Renal pelvis (tissue), 4 donors: ENCODE results near the gene EYA2. TPM values are rescaled to one million over a fixed set of nuclear protein-coding genes. Genes with fewer than 3 reads are reported as not detected.

Experiments used
- DNase-seq: peaks from one replicate; pipeline ENCODE4 v3.0.0-alpha.2; 2013
- polyA plus RNA-seq, 3 donors: library from polyadenylated mRNA; unstranded; fragments of 120-200 nt; gene quantifications; one replicate each; pipeline ENCODE4 v1.2.1, GENCODE V29; 2013; ENCODE audit not compliant: insufficient read length in 3 of 3

EYA2 gene
- polyA plus RNA-seq, 3 donors = 0.53 to 0.81 (median 0.78) TPM

DNA sequence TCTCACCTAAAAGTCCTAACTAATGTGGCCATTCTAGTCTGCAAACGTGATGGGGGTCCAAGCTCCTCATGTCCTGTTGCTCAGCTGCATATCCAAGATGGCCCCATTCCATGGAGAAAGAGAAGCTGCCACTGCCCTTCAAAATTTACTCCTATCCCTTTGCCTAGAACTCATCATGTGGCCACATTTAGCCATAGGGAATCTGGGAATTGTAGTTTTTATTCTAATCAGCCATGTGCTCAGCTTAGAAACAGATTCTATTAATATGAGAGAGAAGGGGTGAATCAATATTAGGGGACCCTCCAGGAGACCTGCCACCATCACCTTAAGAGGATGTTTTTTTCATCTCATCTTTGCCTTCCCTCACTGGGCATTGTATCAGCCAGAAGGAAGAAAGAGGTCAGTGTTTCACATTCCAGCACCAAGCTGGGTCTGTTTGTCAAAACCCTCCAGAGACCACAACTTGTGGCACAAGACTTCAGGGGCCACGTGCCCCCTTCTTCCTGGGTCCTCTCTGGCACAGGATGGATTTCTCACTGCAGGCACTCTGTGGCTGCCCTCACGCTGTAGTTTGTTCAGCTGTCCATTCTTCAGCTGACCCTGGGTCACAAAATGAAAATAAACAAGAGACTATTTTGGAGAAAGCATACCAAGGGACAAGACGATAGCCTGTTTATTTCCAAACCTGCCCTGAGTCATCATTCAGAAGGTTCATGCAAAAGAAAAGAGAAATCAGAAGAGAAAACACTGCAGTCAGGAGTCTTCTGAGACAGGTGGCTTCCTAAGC is 172.0 kb downstream of the EYA2 start:
- DNase-seq = no peak

GRCh38 chr20:47067776-47068175 is 173.1 kb downstream of the EYA2 start:
- no peak for DNase-seq

GRCh38 chr20:47070176-47070575 is 175.5 kb downstream of the EYA2 start:
- DNase-seq = no peak

GRCh38 chr20:47071646-47072185 is 177.1 kb downstream of the EYA2 start:
- no peak for DNase-seq

- DNase-seq = no peak
Measured at GRCh38 chr20:47073766-47074475, 179.3 kb downstream of the EYA2 start.

DNA sequence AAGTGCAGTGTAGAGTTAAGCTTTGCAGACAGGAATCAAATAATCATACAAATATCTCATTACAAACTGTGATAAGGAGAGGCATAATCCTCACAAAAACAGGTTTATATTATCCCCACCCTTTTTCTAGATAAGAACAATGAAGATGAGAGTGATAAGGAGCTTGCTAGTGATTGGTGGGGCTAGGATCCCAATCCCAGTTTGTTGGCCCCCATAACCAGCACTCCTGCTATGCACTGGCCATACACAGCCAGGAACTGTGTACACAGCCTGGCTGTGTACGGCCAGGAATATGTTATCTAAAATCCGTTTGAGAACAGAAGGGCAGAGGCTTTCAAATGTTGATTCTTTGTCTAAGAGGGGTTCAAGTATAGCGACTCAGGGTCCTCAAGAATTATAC is 180.6 kb downstream of the EYA2 start:
- DNase-seq = no peak

GRCh38 chr20:47079047-47079446 is 184.4 kb downstream of the EYA2 start:
- DNase-seq = no peak

- no peak for DNase-seq
Measured at GRCh38 chr20:47080365-47080764, 185.7 kb downstream of the EYA2 start.

DNA sequence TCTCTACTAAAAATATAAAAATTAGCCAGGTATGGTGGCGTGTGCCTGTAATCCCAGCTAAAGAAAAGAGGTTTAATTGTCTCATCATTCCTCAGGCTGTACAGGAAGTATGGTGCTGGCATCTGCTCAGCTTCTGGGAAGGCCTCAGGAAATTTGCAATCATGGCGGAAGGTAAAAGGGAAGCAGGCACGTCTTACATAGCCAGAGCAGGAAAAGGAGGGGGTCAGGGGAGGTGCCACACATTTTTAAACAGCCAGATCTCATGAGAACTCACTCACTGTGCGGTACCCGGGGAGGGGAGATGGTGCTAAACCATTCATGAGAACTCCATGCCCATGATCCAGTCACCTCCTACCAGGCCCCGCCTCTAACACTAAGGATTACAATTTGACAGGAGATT is 191.7 kb downstream of the EYA2 start:
- no peak for DNase-seq

GRCh38 chr20:47088335-47088734 is 193.7 kb downstream of the EYA2 start:
- no peak for DNase-seq

- DNase-seq = no peak
Measured at GRCh38 chr20:47089151-47089550, 194.5 kb downstream of the EYA2 start.

GRCh38 chr20:47090835-47091234 is 196.2 kb downstream of the EYA2 start:
- no peak for DNase-seq

GRCh38 chr20:47093320-47093966 is 198.8 kb downstream of the EYA2 start:
- no peak for DNase-seq

DNA sequence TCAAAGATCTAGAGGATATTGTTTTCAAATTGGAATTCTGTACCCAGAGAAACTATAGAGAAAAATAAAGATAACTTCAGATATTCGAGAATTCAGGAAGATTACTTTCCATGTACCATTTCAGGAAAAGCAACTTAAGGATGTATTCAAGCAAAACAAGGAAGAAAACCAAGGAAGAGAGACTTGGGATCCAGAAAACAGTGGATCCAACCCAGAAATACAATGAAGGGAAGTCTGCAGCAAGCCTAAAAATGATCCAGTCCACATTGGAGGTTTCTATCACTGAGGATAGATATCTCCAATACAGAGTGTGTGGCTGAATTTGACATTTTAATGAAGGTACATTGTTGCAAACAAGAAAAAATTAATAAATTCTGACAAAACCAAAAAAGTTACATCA is 201.0 kb downstream of the EYA2 start:
- DNase-seq = no peak

DNA sequence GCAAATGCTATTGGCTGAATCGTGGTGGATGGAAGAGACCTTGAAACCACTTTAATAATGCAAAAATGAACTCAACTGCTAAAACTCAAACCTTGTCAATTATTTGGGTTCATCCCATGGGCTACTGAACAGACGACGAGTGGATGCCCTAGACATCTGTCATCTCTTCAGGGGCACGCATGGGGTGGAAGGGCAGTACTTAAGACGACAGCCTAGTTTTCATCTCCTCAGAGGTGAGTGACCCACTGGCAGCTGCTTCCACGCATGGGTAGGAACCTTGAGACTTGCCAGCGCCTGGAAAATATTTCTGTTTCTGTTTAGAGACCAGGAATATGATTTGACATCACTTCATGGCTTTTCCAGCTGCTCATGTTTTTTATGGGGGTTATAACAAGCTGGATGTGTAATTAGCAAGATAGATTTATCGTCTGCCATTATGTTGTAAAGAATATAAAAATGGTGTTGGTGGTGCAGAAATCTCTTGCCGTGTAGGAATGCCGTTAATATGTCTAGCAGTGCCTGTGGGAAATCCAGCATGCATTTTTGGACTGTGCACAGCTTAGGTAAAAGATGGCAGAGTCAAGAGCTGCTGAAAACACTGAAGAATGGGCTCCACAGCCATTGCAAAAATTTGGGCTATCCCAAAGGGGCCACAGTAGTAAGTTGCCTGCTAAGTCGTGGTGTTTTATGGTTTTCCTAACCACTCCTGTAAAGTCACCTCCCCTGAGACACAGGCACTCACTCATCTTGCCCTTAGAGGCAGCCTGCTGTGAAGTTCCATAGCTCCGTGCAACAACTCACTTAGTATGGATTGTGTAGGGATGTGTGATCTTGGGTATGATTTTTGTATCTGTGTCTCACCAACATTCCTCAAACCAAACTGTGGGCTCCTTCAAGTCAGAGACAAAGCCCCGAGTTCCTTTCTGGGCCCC is 203.3 kb downstream of the EYA2 start:
- no peak for DNase-seq

DNA sequence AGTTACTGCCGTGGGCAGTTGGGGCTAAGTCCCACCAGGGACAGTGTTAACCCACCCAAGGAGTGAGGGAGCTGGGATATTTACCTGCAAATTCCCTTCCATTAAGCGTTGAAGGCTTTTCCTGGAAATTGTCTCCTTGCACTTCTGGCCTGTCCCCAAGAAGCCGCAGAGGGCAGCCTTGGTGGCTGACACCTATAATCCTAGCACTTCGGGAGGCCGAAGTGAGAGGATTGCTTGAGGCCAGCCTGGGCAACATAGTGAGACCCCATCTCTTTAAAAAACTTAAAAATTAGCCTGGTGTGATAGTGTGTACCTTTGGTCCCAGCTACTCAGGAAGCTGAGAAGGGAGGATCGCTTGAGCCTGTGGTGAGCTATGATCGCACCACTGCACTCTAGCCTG is 204.4 kb downstream of the EYA2 start:
- DNase-seq = no peak

GRCh38 chr20:47099825-47100441 is 205.3 kb downstream of the EYA2 start:
- DNase-seq = no peak

DNA sequence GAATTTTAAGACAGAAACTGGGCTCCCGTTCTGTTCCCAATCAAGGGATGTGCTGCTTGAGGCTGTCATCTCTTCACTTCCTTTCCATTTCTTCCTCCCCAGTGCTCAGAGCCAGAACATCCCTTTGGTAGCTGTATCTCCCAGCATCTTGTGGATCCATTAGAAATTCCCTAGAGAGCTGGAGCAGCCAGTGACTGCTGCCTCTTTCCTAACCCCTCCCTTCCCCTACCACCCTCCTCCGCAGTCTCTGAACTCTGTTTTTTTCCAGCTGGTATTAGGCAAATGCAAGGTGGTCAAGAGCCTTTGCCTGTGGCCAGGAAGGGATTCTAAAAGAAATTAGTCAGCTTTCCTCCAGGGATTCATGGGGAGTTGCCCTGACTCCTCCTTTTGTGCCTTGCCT is 208.0 kb downstream of the EYA2 start:
- no peak for DNase-seq

GRCh38 chr20:47106786-47107185 is 212.1 kb downstream of the EYA2 start:
- DNase-seq = no peak

DNA sequence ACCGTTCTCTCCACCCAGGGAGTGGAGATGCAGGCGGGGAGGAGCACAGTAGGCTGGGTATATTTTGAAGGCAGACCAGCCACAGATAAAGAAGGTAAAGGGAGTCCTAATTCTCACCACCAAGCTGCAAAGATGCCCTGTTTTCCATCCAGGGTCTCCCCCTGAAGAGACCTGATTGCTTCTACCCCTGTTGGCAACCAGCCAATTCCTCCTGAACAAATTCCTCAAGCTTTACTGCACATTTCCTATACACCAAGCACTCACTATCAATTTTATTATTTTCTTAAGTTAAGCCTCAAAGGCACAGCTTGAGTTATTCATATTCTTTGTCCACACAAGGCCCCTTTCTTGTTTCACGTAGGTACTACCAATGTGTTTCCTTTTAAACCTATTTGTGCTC is 214.4 kb downstream of the EYA2 start:
- no peak for DNase-seq

- no peak for DNase-seq
Measured at GRCh38 chr20:47110819-47111218, 216.2 kb downstream of the EYA2 start.
